Sigmoid colon (tissue), 7 donors: ENCODE results near the gene ZBTB40. TPM values are rescaled to one million over a fixed set of nuclear protein-coding genes. Genes with fewer than 3 reads are reported as not detected.

Source experiments
- DNase-seq: peaks from one replicate; pipeline ENCODE4 v3.0.0-alpha.2; 2019
- H3K27ac ChIP-seq, 4 donors: fragments of 200-600 bp; sonication (generic); one replicate each; pipeline ENCODE4 v1.5.1; 2016 to 2019; ENCODE audit warnings: mild to moderate bottlenecking in 1 of 4
- H3K27me3 ChIP-seq, 3 donors: fragments of 200-600 bp; sonication (generic); one replicate each; pipeline ENCODE4 v1.5.1; 2019; ENCODE audit warnings: mild to moderate bottlenecking in 1 of 3
- H3K36me3 ChIP-seq, 4 donors: fragments of 200-600 bp; sonication (generic); one replicate each; pipeline ENCODE4 v1.5.1; 2016 to 2019
- H3K4me1 ChIP-seq, 4 donors: fragments of 200-600 bp; sonication (generic); one replicate each; pipeline ENCODE4 v1.5.1; 2017 to 2019
- H3K4me3 ChIP-seq, 4 donors: fragments of 200-600 bp; sonication (generic); one replicate each; pipeline ENCODE4 v1.5.1; 2017 to 2019; ENCODE audit warnings: mild to moderate bottlenecking in 2 of 4, moderate library complexity in 1 of 4
- H3K9me3 ChIP-seq, 4 donors: fragments of 200-600 bp in 3 of 4; sonication (generic) in 3 of 4; one replicate each; pipeline versions ENCODE4 v1.5.1 to v1.6.1; 2013 to 2019
- EP300 ChIP-seq, 4 donors: sonication (generic); formaldehyde crosslinking; IDR thresholded peaks; one replicate each; pipeline ENCODE4 v1.6.1; 2017; ENCODE audit warnings: antibody characterized with exemption in 4 of 4
- POLR2A ChIP-seq, 2 donors: fragments of 450-650 bp; IDR thresholded peaks; one replicate each; pipeline ENCODE4 v1.6.1; 2016; ENCODE audit warnings: antibody characterized with exemption in 2 of 2, mild to moderate bottlenecking in 2 of 2, moderate library complexity in 2 of 2
- POLR2AphosphoS5 ChIP-seq, 4 donors: sonication (generic); formaldehyde crosslinking; IDR thresholded peaks; one replicate each; pipeline ENCODE4 v1.6.1; 2017; ENCODE audit warnings: antibody characterized with exemption in 4 of 4
- WGBS, 2 donors: extraction: QIAGEN DNeasy Blood & Tissue Kit; methylation state at CpG; one replicate each; pipeline ENCODE4 v1.1.7; 2013; 5-methylcytosine and 5-hydroxymethylcytosine counted together
- intact Hi-C: fragments of 100-400 bp; cut with DNase I; formaldehyde crosslinking; loops from one replicate; pipeline ENCODE4 v1.15.1; 2023
- polyA plus RNA-seq, 3 donors: library from polyadenylated mRNA; stranded (reverse); fragments of 200-250 nt; gene quantifications; one replicate each; pipeline ENCODE4 v1.2.3, GENCODE V29; 2013
- total RNA-seq, 4 donors: library from RNA; depleted of rRNA; stranded (reverse); fragments of >200 nt; gene quantifications; one replicate each; pipeline ENCODE4 v1.1.0, GENCODE V29; 2016
- TF ChIP-seq, protein P1 (sequence below), 4 experiments: fragments of 450-650 bp in 3 of 4; fragments of 200-600 bp in 1 of 4; IDR thresholded peaks; one replicate each; pipeline ENCODE4 v1.5.1; 2016 to 2019; ENCODE audit warnings: antibody characterized with exemption in 4 of 4, mild to moderate bottlenecking in 3 of 4, moderate library complexity in 2 of 4
- donor health status: healthy with polysubstance abuse.
- donor health status: Bipolar disorder and iron deficiency.
- donor health status: healthy.

The ZBTB40 gene
- total and polyA plus RNA-seq, 7 donors, result 1.8 to 22.2 (median 14.3) TPM

DNA sequence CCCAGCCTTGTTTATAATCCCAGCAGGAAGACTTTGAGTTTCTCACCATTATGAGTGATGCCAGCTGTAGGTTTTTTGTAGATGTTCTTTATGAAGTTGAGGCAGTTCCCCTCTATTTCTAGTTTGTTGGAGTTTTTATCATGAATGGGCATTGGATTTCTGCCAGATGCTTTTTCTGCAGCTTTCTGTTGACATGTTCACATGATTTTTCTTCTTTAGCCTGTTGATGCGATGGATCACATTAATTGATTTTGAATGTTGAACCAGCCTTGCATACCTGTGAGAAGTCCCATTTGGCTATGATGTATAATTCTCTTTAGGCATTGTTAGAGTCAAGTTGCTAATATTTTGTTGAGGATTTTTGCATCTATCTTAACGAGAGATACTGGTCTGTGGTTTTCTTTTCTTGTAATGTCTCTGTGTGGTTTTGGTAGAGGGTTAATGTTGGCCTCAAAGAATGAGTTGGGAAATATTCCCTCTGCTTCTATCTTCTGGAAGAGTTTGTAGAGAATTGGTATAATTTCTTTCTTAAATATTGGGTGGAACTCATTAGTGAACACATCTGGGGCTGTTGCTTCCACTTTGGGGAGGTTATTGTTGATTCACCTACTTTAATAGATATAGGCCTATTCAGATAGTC is 33.2 kb downstream of the ZBTB40 start:
- Histone ChIP-seq H3K9me3 (no peaks in the 10 kb centered on the region), H3K36me3 (no peaks in the 10 kb centered on the region), H3K4me3 (no peak overlapping the region), H3K27me3 (no peaks in the 10 kb centered on the region), H3K4me1 (peaks cover 0 to 7% (median 0%) of the 10 kb centered on the region in 4 donors), H3K27ac (no peak overlapping the region)
- no peak for TF ChIP-seq POLR2AphosphoS5 (IDR thresholded peaks at IDR 0.05)
- TF ChIP-seq, protein P1, sequence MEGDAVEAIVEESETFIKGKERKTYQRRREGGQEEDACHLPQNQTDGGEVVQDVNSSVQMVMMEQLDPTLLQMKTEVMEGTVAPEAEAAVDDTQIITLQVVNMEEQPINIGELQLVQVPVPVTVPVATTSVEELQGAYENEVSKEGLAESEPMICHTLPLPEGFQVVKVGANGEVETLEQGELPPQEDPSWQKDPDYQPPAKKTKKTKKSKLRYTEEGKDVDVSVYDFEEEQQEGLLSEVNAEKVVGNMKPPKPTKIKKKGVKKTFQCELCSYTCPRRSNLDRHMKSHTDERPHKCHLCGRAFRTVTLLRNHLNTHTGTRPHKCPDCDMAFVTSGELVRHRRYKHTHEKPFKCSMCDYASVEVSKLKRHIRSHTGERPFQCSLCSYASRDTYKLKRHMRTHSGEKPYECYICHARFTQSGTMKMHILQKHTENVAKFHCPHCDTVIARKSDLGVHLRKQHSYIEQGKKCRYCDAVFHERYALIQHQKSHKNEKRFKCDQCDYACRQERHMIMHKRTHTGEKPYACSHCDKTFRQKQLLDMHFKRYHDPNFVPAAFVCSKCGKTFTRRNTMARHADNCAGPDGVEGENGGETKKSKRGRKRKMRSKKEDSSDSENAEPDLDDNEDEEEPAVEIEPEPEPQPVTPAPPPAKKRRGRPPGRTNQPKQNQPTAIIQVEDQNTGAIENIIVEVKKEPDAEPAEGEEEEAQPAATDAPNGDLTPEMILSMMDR (IDR thresholded peaks at IDR 0.05), result no peak
- no peak for TF ChIP-seq EP300 (IDR thresholded peaks at IDR 0.05)
- TF ChIP-seq POLR2A (IDR thresholded peaks at IDR 0.05), result no peak
- 80 to 95% methylated on average over 2 of the region's 2 CpGs for WGBS, 2 donors
- DNase-seq, result no peak
- intact Hi-C loops, result no loop called here

GRCh38 chr1:22485431-22485830 is 33.8 kb downstream of the ZBTB40 start:
- TF ChIP-seq POLR2AphosphoS5 (IDR thresholded peaks at IDR 0.05), result no peak
- no peak for TF ChIP-seq EP300 (IDR thresholded peaks at IDR 0.05)
- no peak for TF ChIP-seq POLR2A (IDR thresholded peaks at IDR 0.05)
- TF ChIP-seq, protein P1 (IDR thresholded peaks at IDR 0.05), result no peak
- WGBS, 2 donors, result 93 to 97% methylated on average over 3 of the region's 3 CpGs
- Histone ChIP-seq H3K36me3 (peaks cover 0 to 5% (median 0%) of the 10 kb centered on the region in 4 donors), H3K4me3 (no peak overlapping the region), H3K27ac (no peak overlapping the region), H3K9me3 (no peaks in the 10 kb centered on the region), H3K27me3 (no peaks in the 10 kb centered on the region), H3K4me1 (peaks cover 0 to 7% (median 0%) of the 10 kb centered on the region in 4 donors)
- DNase-seq, result no peak
- intact Hi-C loops, result no loop called here

DNA sequence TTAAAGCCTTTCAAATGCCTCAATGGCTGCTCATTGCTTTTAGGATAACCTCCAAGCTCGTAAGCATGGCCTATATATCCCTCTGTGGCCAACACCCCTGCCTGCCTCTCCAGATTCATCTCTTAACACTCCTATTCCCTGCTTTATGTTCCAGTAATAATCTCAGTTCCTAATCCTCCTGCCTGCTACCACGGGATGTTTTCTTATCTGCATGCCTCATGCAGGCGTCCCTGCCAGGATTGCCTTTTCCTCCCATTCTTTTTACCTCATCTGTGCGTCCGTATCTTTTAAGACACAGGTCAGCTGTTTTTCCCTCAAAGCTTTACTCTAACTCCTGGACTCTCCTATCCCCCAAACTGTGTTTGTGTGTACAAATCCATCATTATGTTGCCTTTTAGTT is 36.1 kb downstream of the ZBTB40 start:
- no peak overlapping the region for H3K27ac ChIP-seq
- no peaks in the 10 kb centered on the region for H3K27me3 ChIP-seq
- no peaks in the 10 kb centered on the region for H3K9me3 ChIP-seq
- intact Hi-C loops, result no loop called here
- H3K4me1 ChIP-seq, result peaks cover 0 to 7% (median 0%) of the 10 kb centered on the region in 4 donors
- 86 to 93% methylated on average over 5 of the region's 5 CpGs for WGBS, 2 donors
- H3K4me3 ChIP-seq, result no peak overlapping the region
- TF ChIP-seq, protein P1 (IDR thresholded peaks at IDR 0.05), result no peak
- TF ChIP-seq EP300 (IDR thresholded peaks at IDR 0.05) (no peak), POLR2A (IDR thresholded peaks at IDR 0.05) (no peak), POLR2AphosphoS5 (IDR thresholded peaks at IDR 0.05) (no peak)
- H3K36me3 ChIP-seq, result peaks cover 0 to 29% (median 3%) of the 10 kb centered on the region in 4 donors
- no peak for DNase-seq

DNA sequence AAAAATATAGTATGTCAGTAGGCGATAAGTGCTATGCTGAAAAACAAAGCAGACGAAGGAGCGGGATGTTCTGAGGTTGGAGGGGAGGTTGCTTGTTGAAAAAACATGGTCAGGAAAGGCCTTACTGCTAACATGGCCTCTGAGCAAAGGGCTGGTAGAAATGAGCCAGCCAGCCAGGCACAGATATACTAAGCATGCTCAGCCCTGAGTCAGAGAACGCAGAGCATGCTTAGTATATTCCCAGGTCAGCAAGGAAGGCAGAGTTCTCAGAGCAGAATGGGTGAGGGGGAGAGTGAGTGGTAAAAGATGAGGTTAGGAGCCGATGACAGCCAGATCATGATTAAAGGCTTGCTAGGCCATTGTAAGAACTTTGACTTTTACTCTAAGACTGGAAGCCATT is 36.7 kb downstream of the ZBTB40 start:
- Histone ChIP-seq H3K4me3 (no peak overlapping the region), H3K4me1 (peaks cover 0 to 7% (median 0%) of the 10 kb centered on the region in 4 donors), H3K36me3 (peaks cover 0 to 32% (median 3%) of the 10 kb centered on the region in 4 donors), H3K9me3 (no peaks in the 10 kb centered on the region), H3K27ac (no peak overlapping the region), H3K27me3 (no peaks in the 10 kb centered on the region)
- TF ChIP-seq POLR2AphosphoS5 (IDR thresholded peaks at IDR 0.05), result no peak
- TF ChIP-seq EP300 (IDR thresholded peaks at IDR 0.05), result no peak
- TF ChIP-seq, protein P1 (IDR thresholded peaks at IDR 0.05), result no peak
- DNase-seq, result no peak
- intact Hi-C loops, result no loop called here
- WGBS, 2 donors, result 95% methylated on average over 5 of the region's 5 CpGs

- H3K4me1 ChIP-seq, result peaks cover 0 to 7% (median 0%) of the 10 kb centered on the region in 4 donors
- peaks cover 0 to 42% (median 3%) of the 10 kb centered on the region in 4 donors for H3K36me3 ChIP-seq
- intact Hi-C loops, result no loop called here
- TF ChIP-seq EP300 (IDR thresholded peaks at IDR 0.05) (no peak), POLR2A (IDR thresholded peaks at IDR 0.05) (no peak), POLR2AphosphoS5 (IDR thresholded peaks at IDR 0.05) (no peak)
- TF ChIP-seq, protein P1 (IDR thresholded peaks at IDR 0.05), result no peak
- no peak overlapping the region for H3K27ac ChIP-seq
- WGBS, 2 donors, result 94 to 97% methylated on average over 6 of the region's 6 CpGs
- no peak overlapping the region for H3K4me3 ChIP-seq
- no peak for DNase-seq
- H3K27me3 ChIP-seq, result no peaks in the 10 kb centered on the region
- H3K9me3 ChIP-seq, result no peaks in the 10 kb centered on the region
These were observed 37.6 kb downstream of the ZBTB40 start for GRCh38 chr1:22489278-22489677.
